HCT116 (cell line): Measurements from ENCODE around the gene OGDHL.

ENCODE experiments used
- CEBPB ChIP-seq: IDR thresholded peaks from 2 replicates; pipeline ENCODE4 v1.6.1; 2012; ENCODE audit warnings: low read depth
- EZH2 ChIP-seq: fragments of 200-600 bp; sonication (generic); IDR thresholded peaks from 2 replicates; pipeline ENCODE4 v1.6.1; 2017; ENCODE audit warnings: antibody characterized with exemption, mixed run types
- EZH2phosphoT487 ChIP-seq: fragments of 200-600 bp; IDR thresholded peaks from 2 replicates; pipeline ENCODE4 v1.6.1; 2018; ENCODE audit warnings: antibody characterized with exemption, borderline replicate concordance
- POLR2A ChIP-seq: IDR thresholded peaks from 2 replicates; pipeline ENCODE4 v1.7.0; 2011; ENCODE audit warnings: borderline replicate concordance; ENCODE audit not compliant: insufficient read depth, insufficient read length; ENCODE audit errors: extremely low read depth
- TF ChIP-seq, protein P1 (sequence below), 3 experiments: fragments of 200-600 bp in 1 of 3; sonication (generic) in 1 of 3; IDR thresholded peaks in 2 of 3; conservative IDR thresholded peaks in 1 of 3; 2 replicates each; pipeline ENCODE4 v1.5.1; 2012 to 2017; ENCODE audit warnings: low read depth in 2 of 3, low read length in 2 of 3, antibody characterized with exemption in 1 of 3, borderline replicate concordance in 1 of 3, control low read depth in 1 of 3, mild to moderate bottlenecking in 1 of 3, mixed read lengths in 1 of 3, mixed run types in 1 of 3, moderate library complexity in 1 of 3; ENCODE audit not compliant: insufficient read depth in 1 of 3

DNA sequence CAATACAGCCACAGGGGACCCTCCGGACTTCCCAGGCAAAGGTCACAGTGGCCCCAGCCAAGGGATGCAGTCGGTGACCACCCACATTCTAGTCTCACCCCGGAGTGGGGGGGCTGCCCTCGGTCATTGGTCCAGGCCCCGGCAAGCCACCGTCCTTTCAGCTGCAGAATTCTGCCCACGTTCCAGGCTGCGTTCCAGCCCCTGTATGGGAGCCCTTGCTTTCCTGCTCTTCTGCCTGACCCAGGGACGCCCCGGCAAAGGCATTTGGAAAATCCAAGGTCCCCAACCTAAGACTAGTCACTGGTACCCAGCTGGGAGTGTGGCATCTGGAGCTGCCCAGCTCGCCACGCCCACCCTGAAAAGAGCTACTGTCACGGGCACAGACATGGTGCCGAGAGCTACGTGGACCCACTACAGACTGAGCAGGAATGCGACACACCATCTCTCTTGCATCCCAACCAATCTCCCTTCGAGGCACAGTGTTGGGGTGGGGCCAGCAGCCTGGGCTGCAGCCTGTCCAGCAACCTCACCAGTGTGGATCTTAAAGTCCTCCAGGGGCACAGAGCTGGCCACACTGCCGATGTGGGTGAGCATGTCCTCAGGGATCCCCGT, 18.6 kb downstream of the OGDHL start:
- no peak for TF ChIP-seq POLR2A
- TF ChIP-seq, protein P1, sequence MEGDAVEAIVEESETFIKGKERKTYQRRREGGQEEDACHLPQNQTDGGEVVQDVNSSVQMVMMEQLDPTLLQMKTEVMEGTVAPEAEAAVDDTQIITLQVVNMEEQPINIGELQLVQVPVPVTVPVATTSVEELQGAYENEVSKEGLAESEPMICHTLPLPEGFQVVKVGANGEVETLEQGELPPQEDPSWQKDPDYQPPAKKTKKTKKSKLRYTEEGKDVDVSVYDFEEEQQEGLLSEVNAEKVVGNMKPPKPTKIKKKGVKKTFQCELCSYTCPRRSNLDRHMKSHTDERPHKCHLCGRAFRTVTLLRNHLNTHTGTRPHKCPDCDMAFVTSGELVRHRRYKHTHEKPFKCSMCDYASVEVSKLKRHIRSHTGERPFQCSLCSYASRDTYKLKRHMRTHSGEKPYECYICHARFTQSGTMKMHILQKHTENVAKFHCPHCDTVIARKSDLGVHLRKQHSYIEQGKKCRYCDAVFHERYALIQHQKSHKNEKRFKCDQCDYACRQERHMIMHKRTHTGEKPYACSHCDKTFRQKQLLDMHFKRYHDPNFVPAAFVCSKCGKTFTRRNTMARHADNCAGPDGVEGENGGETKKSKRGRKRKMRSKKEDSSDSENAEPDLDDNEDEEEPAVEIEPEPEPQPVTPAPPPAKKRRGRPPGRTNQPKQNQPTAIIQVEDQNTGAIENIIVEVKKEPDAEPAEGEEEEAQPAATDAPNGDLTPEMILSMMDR (IDR thresholded peaks at IDR 0.05 in 2 of 3, conservative IDR thresholded peaks at IDR 0.05 in 1 of 3; ENCODE audit: borderline replicate concordance in 1 of 3, insufficient read depth in 1 of 3, low read depth in 2 of 3, low read length in 2 of 3): no peak
- TF ChIP-seq EZH2: no peak
- no peak for TF ChIP-seq EZH2phosphoT487
- TF ChIP-seq CEBPB: no peak
